ENCODE results near the gene SIK1.
"Not testable (repeated sequence)": the region's sequence is repeated elsewhere in the genome, so short reads cannot be mapped to it uniquely, and the experiment has no call there.

Gene SIK1

DNA sequence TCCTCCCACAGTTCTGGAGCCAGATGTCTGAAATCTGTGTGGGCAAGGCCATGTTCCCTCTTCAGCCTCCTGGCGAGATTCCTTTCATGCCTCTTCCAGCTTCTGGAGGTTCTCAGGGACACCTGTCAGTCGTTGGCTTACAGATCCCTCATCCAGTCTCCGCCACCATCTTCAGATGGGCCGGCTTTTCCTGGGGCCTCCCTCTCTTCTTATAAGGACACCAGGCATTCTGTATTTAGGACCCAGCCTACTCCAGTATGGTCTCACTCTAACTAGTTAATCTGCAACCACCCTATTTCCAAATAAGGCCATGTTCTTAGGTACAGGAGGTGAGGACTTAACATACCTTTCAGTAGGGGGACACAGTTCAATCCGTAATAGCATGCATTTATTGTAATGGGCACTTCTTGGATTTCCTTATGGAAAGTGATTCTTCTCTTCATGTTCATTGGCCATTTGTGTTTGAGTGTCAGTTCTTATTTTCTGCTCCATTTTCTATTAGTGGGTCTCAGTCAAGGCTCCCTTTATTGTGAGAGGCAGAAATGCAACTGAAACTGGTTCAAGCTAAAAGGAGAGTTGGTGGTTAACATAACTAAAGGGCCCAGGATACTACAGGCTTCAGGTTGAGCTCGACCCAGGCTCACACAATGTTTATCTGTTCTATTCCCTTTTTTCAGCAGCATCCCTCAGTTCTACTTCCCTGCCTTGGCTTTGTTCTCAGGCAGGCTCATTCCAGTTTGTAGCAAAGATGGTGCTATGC is 12.6 kb upstream of the SIK1 start:
- DNase-seq (ENCODE audit: low read depth) = not testable (repeated sequence)

DNA sequence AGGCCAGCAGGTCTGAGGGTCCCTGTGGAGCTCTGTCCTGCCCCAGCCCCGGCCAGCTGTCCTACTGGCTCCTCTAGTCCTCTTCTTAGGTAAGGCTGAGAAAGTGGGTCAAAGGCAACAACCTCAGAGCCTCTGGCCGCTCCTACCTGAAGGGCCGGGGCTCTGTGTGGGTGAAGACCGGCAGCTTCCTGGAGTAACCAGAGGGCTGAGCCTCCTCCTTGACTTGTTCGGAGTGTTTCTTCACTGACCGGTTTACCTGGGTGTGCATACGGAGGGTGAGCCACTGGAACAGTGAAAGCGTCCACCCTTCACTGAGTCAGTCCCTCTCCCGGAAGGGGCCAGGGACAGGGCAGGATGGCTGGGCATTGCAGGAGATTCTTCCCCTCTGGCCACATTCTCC is 9.3 kb upstream of the SIK1 start:
- DNase-seq (ENCODE audit: low read depth) = not testable (repeated sequence)

DNA sequence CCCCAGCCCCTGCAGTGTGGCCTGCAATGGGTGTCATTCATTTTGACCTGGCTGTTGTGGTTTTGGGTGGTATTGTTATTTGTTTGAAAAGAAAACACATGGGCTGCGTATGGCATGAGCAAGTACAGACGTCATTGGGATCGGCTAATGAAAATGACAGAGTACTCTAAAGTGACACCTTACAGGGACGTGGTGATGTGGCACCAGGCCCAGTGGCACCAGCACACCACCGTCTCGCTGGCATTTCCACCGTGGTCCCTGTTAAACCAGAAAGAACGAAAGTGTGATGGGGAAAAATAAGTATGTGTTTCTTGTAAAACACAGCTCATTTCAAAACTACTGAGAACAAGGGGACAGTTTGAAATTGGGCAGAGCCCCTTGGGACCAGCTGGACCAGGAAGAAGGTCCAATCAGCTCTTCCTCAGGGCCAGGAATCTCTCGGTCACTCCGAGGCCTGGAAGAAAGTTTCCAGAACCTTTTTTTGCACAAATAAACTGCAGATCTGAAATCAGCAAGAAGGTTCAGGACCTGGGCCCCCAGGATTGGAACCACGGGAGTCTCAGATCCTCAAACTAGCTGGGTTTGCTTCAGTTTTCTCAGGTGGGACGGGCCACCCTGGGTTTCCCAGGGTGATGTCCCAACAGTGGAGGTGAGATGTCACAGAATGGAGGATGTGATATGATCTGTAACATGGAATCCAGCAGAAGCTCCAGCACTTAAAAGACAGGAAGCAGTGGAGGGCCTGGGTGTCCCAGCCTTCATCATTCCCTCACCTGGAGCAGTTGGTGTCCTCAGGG is 6.6 kb upstream of the SIK1 start:
- not testable (repeated sequence) for DNase-seq (ENCODE audit: low read depth)

DNA sequence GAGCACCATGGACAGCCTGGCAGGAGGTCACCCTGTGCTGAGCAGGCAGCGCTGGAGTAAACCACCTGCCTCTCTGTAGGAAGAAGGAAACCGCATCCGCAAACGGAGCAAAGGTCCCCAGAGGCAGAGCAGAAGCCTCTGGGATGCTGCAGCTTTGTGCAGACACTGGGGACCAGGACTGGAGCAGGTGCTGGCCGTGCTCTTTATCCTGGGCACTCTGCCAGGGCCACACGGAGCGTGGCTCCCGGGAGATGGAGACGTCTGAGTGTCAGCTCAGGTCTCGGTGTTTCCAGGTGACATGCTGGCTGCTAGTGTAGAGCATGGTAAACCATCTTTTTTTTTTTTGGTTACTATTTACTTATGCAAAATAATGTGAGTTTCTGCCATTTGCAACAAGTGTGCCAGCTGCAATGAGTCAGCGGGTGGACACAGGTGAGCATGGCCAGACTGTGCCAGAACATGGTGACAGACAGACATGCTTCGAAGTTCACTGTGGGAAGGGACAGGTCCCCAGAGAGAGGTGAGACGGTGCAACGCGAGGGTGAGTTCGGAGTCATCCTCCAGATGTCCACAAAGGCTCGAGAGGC is 4.0 kb upstream of the SIK1 start:
- DNase-seq (ENCODE audit: low read depth) = not testable (repeated sequence)

DNA sequence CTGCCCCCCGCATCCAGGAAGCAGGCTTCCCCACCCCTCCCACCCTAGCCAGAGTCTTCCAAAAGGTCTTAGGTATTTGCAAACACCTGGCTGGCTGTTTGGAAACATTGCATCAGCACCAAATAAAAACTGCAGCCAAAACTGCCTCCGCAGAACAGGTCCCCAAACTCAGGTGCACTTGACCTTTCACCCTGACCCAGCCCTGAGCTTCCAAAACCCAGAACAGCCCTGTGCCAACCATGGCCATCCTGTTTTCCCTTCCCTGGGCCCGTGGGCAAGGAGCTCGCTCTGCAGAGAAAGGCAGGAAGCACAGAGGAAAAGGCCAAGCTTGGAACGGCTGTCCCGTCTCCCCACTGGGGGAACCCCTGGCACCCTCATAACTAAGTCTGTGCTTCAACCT is 2.0 kb upstream of the SIK1 start:
- DNase-seq (ENCODE audit: low read depth) = not testable (repeated sequence)

DNA sequence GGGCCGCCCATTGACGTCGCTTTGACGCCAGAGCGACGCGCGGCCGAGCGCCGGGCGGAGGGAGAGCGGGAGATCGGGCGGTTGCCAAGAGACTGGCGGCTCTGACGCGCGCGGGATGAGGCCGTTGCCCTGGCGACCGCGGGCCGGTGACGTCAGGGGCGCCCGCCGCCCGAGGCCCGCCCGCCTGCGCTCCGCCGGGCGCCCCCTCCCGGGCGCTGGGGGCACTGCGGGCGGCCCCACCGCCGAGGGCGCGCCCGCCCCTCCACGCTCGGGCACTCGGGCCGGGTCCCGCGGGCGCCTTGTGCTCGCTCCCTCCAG is 270 bp upstream of the SIK1 start:
- not testable (repeated sequence) for DNase-seq (ENCODE audit: low read depth)

DNA sequence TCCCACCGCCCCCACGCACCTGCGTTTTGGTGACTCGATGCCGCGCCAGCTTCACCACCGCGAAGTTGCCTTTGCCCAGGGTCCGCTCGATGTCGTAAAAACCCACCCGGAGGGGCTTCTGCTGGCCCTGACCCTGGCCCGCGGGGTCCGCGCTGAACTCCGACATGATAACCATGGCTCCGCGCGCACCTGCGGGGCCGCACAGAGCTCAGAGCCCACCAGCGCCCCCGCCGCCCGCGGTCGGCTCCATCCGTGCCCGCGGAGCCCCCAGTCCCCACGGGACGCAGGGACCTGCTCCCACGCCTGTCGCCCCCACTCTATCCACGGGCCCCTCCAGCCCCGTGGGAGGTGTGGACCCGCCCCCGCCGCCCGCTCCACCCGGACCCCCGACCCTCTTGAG is 927 bp downstream of the SIK1 start:
- not testable (repeated sequence) for DNase-seq (ENCODE audit: low read depth)

DNA sequence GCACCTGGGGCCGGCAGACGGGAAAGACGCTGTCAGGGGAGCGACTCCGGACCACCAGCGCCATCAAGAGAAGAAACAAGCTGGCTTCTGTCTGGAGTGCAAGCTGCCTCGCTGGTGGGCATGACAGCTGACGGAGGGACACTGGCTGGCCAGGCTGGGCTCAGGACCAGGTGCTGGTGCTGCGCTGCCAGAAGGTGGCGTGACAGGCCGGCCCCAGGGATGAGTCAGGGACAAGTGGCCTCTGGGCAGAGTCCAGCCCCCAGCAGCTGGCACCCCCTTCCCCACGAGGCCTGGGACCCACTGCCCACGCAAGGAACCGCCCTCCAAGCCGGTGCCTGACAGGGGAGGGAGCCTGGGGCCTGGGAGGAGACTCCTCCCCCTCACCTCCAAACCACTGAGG is 7.5 kb downstream of the SIK1 start:
- not testable (repeated sequence) for DNase-seq (ENCODE audit: low read depth)

DNA sequence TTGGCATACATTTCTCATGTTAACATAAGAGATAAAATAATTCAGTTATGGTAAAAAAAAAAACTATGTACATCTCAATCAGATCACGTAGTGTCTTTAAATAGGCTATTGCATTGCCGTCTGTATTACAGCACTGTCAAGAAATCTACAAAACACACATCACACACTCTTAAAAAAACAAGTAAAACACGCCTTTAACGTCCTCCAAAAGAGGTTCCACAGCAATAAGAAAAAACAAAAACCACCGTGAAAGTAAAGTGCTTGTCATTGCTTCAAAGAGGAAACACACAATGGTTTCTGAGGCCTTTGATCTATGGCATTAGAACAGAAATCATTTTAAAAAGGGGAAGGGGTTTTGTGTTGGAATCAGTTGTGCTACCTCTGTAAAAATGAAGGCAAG is 12.4 kb downstream of the SIK1 start:
- not testable (repeated sequence) for DNase-seq (ENCODE audit: low read depth)

DNA sequence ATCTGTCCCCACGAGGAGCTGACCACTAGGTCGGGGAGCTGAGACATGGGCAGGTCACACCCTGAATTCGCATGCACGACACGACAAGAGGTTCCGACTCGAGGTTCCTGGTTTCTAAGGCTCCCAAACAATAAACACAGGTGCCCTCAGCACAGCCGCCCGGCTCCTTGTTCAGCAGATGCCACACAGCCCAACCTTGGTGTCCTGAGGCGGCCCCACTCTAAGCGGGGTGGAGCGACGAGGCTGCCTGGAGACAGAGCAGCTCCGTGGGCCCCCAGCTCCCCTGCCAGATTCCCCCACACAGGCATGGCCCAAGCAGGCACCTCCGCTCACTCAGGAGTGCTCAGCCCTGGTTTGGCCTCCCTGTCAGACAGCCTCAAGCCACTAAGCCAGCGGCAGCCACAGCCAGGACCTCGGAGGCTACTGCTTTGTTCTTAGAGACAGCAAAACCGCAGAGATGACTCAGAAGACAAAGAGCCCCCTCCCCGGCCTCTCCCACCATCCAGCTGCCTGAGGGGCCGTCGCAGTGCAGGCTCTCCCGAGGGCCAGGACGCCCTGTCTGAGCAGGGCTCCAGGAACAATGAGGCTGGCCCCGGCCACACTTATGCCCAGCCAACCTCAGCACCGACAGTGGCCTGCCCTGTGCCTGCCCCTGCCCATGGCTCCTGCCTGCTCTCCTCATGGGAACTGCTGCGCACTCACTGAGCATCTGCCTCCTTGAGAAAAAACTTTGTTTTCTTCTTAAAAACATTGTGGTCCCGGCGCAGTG is 14.7 kb downstream of the SIK1 start:
- DNase-seq (ENCODE audit: low read depth) = not testable (repeated sequence)

DNA sequence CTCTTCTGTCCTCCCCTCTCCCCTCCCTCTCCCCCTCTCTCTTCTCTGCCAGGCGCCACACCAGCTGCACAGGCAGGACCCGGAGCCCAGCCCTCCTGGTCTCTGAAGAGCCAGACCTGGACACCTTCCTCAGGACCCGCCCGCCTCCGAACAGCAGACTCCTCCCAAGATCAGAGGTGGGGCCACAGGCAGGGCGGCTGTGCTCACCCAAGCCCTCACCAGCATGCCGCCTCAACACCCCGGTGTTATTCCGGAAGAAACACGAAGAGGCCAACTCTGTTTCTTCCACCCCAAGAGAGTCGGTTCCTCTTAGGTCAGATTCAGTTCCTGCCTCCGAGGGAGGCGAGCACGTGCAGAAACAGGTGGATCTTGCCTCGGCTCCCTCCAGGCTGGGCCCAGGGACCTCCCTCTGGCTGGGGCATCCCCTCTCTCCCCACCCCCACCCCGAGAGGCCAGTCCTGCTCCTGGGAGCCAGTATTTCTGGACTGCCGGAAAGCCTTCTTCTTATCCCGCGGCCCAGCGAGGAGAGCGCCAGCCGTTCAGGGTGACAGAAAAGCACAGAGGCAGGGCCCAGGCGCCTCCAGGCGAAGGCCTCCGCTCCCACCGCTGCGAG is 16.4 kb downstream of the SIK1 start:
- not testable (repeated sequence) for DNase-seq (ENCODE audit: low read depth)

DNA sequence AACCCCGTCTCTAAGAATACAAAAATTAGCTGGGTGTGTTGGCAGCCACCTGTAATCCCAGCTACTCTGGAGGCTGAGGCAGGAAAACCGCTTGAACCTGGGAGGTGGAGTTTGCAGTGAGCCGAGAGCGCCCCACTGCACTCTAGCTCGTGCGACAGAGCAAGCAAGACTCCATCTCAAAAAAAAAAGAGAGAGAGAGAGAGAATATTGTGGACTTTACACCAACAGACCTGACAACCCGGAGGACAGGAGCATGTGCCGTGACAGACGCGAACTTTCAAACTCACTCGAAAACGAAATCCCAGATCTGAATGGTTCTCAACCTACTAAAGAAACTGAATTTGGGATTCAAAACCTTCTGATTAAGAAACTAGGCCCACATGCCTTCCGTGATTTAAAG is 19.8 kb downstream of the SIK1 start:
- DNase-seq (ENCODE audit: low read depth) = not testable (repeated sequence)

DNA sequence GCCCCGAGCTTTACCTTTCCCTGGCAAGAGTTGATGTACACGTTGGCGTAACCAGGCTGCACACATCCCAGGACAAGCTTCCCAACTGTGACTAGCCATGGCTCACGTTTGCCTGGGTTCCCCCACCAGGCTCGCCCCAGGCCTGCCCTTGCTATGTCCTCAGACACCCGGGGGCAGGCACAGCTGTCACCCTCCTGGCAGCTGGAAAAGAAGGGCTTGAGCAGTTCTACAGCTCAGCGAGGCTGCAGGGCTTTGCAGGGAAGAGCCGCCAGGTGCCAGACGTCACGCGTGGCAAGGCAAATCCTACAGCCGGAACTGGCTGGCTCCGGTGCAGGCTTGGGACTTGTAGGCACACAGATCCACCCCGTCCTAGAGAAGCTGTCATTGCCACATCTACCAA is 22.5 kb downstream of the SIK1 start:
- not testable (repeated sequence) for DNase-seq (ENCODE audit: low read depth)

DNA sequence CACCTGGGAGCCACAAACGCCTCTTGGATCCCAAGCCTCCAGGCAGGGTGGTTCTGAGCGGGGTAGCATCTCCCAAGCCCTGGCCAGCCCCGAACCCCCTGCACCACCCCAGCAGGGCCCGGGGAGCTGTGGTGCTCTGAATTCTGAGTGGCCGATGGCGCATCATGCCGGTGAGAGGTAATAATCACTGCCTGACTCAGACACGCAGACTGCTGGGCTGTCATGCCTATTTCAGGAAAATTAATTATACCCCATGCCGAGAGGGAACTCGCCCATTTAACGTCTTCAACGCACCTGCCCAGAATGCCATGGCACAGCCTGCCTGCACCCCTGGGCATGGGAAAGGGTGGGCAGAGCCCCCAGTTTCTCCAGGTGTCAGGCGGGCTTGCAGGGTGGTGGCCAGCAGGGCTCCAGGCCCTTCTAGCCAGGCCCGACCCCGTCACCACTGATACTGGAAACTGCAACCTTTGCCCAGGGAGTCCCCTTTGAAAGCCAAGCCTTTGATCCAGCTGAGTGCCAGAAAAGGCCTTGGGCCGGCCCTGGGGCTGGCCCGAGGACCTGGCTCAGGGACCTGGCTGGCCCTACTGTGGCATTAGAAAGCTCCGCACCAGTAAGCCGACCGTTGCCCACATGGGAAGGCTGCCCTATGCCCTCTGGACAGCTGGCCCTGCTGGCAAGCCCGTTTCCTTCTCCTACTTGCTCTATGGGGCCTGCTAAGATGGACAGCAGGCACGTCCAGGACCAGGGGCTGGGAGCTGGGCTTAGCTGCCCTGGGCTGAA is 23.1 kb downstream of the SIK1 start:
- not testable (repeated sequence) for DNase-seq (ENCODE audit: low read depth)

DNA sequence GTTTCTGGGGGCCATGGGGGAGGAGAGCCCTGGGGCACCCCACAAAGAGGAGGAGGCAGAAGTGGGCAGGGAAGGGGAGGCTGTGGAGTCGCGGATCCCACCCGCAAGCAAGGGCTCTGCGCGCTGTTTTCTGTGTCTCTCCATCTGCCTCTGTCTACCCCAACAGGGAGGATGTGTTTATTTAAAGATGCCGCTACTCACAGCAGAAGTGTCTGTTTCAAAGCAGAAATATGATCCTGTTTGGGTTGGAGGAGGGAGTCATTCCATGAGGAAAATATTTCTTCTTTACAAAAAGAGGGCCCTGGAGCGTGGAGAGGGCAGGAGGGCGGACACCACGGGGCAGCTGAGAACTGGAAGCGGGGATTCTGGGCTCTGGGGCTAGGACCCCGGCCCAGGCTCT is 25.8 kb downstream of the SIK1 start:
- DNase-seq (ENCODE audit: low read depth) = not testable (repeated sequence)

DNA sequence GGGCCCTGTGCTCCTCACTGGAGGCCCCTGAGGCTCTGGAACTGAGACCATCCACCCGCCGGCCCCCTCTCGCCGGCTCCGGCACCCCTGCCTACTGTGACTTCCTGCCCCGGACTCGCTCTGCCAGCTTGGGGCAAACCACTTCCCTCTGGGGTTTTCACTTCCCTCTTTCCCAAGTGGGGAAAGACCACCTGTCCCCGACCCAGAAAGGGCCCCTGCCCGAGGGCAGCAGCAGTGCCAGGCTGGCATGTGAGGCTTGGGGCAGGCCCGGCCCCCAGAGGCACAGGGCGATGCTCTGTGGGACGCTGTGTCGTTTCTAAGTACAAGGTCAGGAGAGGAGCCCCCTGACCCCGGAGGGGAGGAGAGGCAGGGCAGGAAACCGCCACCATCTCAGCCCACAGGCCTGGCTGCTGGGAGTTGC is 27.3 kb downstream of the SIK1 start:
- not testable (repeated sequence) for DNase-seq (ENCODE audit: low read depth)

DNA sequence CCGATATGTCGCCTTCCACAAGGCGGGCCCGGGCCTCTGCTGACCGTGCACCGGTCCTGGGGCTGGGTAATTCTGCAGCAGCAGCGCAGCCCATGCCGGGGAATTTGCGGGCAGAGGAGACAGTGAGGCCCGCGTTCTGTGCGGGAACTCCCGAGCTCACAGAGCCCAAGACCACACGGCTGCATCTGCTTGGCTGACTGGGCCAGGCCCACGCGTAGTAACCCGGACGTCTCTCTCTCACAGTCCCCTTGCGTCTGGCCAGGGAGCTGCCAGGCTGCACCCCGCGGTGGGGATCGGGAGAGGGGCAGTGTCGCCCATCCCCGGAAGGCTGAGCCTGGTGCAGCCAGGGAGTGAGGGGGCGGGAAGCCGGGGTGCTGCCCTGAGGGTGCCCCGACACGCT is 27.8 kb downstream of the SIK1 start:
- DNase-seq (ENCODE audit: low read depth) = not testable (repeated sequence)

DNA sequence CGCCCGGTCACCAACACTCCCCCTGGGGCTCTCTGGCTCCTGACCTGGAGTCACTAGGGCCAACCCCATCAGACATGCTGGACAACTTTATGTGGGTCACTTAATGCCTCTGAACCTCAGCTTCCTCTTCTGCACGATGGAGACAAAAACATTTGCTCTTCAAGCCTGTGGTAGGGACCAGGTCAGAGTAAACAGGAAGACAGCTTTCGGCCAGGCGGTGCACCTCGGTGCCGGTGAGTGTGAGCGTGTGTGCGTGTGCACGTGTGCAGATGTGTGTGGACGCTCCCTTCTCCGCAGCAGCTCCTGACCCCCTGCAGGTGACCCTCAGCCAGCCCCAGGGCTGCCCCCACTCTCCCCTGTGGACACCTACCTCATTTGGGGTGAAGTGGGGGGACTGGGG is 28.4 kb downstream of the SIK1 start:
- DNase-seq (ENCODE audit: low read depth) = not testable (repeated sequence)

DNA sequence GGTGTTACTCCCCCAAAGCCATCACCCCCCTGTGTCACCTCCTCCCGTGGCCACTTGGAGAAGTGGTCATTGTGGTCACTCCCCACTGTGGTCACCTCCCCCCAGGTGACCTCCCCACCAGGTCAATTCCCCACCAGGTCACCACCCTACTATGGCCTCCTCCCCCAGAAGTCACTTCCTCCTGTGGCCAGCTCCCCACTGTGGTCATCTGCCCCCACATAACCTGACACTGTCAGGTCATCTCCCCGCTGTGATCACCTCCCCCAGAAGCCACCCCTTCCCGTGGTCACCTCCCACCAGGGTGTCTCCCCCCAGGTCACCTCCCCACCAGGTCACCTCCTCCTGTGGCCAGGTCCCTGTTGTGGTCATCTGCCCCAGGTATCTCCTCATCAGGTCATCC is 28.9 kb downstream of the SIK1 start:
- DNase-seq (ENCODE audit: low read depth) = not testable (repeated sequence)

DNA sequence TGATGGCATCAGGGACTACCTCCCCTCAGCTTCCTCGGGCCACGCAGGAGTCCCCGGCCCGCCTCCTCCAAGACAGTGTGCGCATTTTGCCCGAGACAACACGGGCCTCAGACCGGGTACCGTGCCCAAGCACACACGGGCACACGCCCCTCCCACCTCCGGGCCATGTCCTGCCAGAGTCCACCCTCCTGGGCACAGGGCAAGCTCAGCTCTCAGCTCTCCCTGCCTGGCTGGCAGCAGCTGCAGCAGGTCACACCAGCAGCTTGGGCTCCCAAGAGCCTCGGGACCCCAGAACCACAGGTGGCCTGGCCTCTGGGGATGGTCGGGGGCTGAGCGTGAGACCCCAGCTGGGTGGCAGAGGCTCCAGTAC is 29.5 kb downstream of the SIK1 start:
- not testable (repeated sequence) for DNase-seq (ENCODE audit: low read depth)

Data from CMK (cell line).